Measurements from ENCODE around the gene HOXC10.

GRCh38 chr12:53950789-53951576 is 34.0 kb upstream of the HOXC10 start:
- TF ChIP-seq REST (IDR thresholded peaks at IDR 0.05; ENCODE audit: insufficient replicate concordance, low read depth) = no peak
- TF ChIP-seq CTCF (IDR thresholded peaks at IDR 0.05; ENCODE audit: insufficient read depth, low read length) = no peak
- TF ChIP-seq POLR2AphosphoS5 (IDR thresholded peaks at IDR 0.05; ENCODE audit: low read depth) = no peak
- TF ChIP-seq GABPA (IDR thresholded peaks at IDR 0.05; ENCODE audit: low read depth) = no peak
